SU-DHL-6 (cell line): Measurements from ENCODE around the gene LSP1.

ENCODE experiments used
- H2AFZ ChIP-seq: fragments of 200-600 bp; sonication (generic); 2 replicates; pipeline ENCODE4 v1.6.1; 2014; ENCODE audit warnings: low read depth, mild to moderate bottlenecking, moderate library complexity, mixed read lengths, antibody characterized with exemption, low read length; ENCODE audit not compliant: severe bottlenecking
- H3F3A ChIP-seq: fragments of 200-600 bp; shearing (Covaris generic); 2 replicates; pipeline ENCODE4 v1.6.0; 2016; ENCODE audit warnings: antibody characterized with exemption, mild to moderate bottlenecking; ENCODE audit not compliant: insufficient read depth
- H3K27ac ChIP-seq: fragments of 200-600 bp; sonication (generic); 2 replicates; pipeline ENCODE4 v1.5.1; 2016; ENCODE audit warnings: low read depth, mild to moderate bottlenecking, low read length, moderate library complexity, mixed read lengths
- H3K27me3 ChIP-seq: fragments of 200-600 bp; sonication (generic), shearing (Covaris generic); 2 replicates; pipeline ENCODE4 v1.6.0; 2014; ENCODE audit warnings: mild to moderate bottlenecking, low read length
- H3K36me3 ChIP-seq: fragments of 200-600 bp; sonication (generic); 2 replicates; pipeline ENCODE4 v1.6.1; 2014; ENCODE audit warnings: mild to moderate bottlenecking, low read length, mixed read lengths
- H3K4me2 ChIP-seq: fragments of 300-600, 200-600 bp; shearing (Covaris generic), sonication (generic); 2 replicates; pipeline ENCODE4 v1.6.0; 2014; ENCODE audit warnings: low read length, low read depth, mild to moderate bottlenecking; ENCODE audit not compliant: poor library complexity, severe bottlenecking
- H3K4me3 ChIP-seq: fragments of 200-600 bp; sonication (generic); 2 replicates; pipeline ENCODE4 v1.5.1; 2014; ENCODE audit warnings: antibody characterized with exemption, low read length, mild to moderate bottlenecking, mixed read lengths; ENCODE audit not compliant: insufficient read depth, poor library complexity, severe bottlenecking
- H3K79me2 ChIP-seq: fragments of 200-600 bp; sonication (generic); 2 replicates; pipeline ENCODE4 v1.6.1; 2014; ENCODE audit warnings: mild to moderate bottlenecking, low read length, moderate library complexity; ENCODE audit not compliant: insufficient read depth
- H3K9ac ChIP-seq: fragments of 200-600 bp; sonication (generic); 2 replicates; pipeline ENCODE4 v1.7.0; 2014; ENCODE audit warnings: mild to moderate bottlenecking, low read length
- H3K9me2 ChIP-seq: fragments of 200-600 bp; sonication (generic); replicated peaks from 2 replicates; pipeline ENCODE4 v1.6.1; 2014; ENCODE audit warnings: low read length; ENCODE audit not compliant: insufficient read depth
- H3K9me3 ChIP-seq: fragments of 200-600 bp; sonication (generic); 2 replicates; pipeline ENCODE4 v1.6.1; 2014; ENCODE audit warnings: low read length, mixed read lengths; ENCODE audit not compliant: insufficient read depth
- H4K20me1 ChIP-seq: fragments of 200-600 bp; sonication (generic); 2 replicates; pipeline ENCODE4 v1.6.1; 2014; ENCODE audit warnings: low read depth, mild to moderate bottlenecking, antibody characterized with exemption, low read length, moderate library complexity, mixed read lengths
- EZH2phosphoT487 ChIP-seq: fragments of 200-600 bp; sonication (generic), shearing (Covaris generic); conservative IDR thresholded peaks from 2 replicates; pipeline ENCODE4 v1.6.1; 2018; ENCODE audit warnings: mild to moderate bottlenecking, antibody characterized with exemption, low read length, moderate library complexity, mixed read lengths
- TF ChIP-seq, protein P1 (sequence below): fragments of 200-600 bp; sonication (generic); IDR thresholded peaks from one replicate; pipeline ENCODE4 v1.5.1; 2017; ENCODE audit warnings: antibody characterized with exemption, mild to moderate bottlenecking, low read length, moderate library complexity; ENCODE audit not compliant: insufficient read depth, poor library complexity, severe bottlenecking

The LSP1 gene

DNA sequence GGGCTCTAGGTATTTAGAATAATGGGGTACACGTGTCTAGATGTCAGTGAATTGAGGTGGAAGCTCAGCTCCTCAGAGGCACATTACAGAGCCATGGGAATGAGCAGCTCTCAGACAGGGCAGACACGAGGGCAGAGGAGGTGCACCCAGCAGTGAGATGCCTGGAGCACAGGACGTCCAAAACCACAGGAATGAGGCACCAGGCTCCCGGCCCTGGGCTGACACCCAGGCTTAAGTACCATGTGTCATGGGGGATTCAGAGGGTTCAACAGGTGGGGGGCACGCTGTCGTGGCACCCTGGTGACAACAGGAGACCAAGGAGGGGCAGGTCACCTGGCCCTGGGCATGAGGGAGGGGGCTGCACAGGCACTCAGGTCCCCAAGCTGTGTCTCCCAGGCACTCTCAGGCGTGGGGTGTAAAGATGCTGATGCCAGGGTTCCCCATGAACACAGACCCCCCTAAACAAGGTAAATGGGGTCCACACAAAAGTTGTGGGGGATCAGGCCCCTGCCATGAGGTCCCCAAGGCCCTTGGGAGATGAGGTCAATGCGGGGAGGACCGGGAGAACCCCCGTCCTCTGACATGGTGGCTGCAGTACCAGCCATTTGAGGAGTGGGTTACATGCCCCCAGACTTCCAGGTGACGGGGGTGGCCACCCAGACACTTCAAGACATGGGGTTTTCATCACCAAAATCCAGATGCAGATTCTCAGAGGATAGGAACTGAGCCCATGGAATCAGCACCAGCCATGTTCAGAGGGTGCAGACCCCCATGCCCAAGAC, 23.7 kb upstream of the LSP1 start:
- no peaks in the 10 kb centered on the region for H3K36me3 ChIP-seq
- no peak overlapping the region for H3K9ac ChIP-seq
- H3F3A ChIP-seq, result no peaks in the 10 kb centered on the region
- no peaks in the 10 kb centered on the region for H3K79me2 ChIP-seq
- H3K27me3 ChIP-seq, result no peaks in the 10 kb centered on the region
- TF ChIP-seq, protein P1, sequence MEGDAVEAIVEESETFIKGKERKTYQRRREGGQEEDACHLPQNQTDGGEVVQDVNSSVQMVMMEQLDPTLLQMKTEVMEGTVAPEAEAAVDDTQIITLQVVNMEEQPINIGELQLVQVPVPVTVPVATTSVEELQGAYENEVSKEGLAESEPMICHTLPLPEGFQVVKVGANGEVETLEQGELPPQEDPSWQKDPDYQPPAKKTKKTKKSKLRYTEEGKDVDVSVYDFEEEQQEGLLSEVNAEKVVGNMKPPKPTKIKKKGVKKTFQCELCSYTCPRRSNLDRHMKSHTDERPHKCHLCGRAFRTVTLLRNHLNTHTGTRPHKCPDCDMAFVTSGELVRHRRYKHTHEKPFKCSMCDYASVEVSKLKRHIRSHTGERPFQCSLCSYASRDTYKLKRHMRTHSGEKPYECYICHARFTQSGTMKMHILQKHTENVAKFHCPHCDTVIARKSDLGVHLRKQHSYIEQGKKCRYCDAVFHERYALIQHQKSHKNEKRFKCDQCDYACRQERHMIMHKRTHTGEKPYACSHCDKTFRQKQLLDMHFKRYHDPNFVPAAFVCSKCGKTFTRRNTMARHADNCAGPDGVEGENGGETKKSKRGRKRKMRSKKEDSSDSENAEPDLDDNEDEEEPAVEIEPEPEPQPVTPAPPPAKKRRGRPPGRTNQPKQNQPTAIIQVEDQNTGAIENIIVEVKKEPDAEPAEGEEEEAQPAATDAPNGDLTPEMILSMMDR, result no peak
- TF ChIP-seq EZH2phosphoT487, result no peak
- H3K4me3 ChIP-seq, result no peak overlapping the region
- H3K9me2 ChIP-seq, result no peaks in the 10 kb centered on the region
- no peaks in the 10 kb centered on the region for H4K20me1 ChIP-seq
- H3K27ac ChIP-seq, result no peak overlapping the region
- H3K4me2 ChIP-seq, result no peak overlapping the region
- no peak overlapping the region for H2AFZ ChIP-seq
- no peaks in the 10 kb centered on the region for H3K9me3 ChIP-seq

DNA sequence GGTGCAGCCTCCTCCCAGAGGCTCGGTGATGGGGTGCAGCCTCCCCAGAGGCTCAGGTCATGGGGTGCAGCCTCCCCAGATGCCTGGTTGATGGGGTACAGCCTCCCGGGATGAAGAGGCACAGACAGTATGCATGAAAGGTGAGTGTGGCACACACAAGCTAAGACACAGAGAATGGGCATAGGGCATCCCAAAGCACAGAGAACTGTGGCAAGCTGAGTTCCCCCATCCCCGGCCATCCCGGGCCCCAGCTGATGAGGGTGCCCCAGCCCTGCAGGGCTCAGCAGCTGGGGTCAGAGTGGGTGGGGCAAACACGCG, 22.9 kb upstream of the LSP1 start:
- TF ChIP-seq, protein P1, result no peak
- no peak for TF ChIP-seq EZH2phosphoT487
- H2AFZ ChIP-seq, result no peak overlapping the region
- H3K4me3 ChIP-seq, result no peak overlapping the region
- H3K27ac ChIP-seq, result no peak overlapping the region
- H3K27me3 ChIP-seq, result no peaks in the 10 kb centered on the region
- no peaks in the 10 kb centered on the region for H3K79me2 ChIP-seq
- H4K20me1 ChIP-seq, result no peaks in the 10 kb centered on the region
- no peaks in the 10 kb centered on the region for H3K9me3 ChIP-seq
- no peak overlapping the region for H3K9ac ChIP-seq
- H3F3A ChIP-seq, result no peaks in the 10 kb centered on the region
- no peaks in the 10 kb centered on the region for H3K9me2 ChIP-seq
- no peak overlapping the region for H3K4me2 ChIP-seq
- H3K36me3 ChIP-seq, result no peaks in the 10 kb centered on the region

DNA sequence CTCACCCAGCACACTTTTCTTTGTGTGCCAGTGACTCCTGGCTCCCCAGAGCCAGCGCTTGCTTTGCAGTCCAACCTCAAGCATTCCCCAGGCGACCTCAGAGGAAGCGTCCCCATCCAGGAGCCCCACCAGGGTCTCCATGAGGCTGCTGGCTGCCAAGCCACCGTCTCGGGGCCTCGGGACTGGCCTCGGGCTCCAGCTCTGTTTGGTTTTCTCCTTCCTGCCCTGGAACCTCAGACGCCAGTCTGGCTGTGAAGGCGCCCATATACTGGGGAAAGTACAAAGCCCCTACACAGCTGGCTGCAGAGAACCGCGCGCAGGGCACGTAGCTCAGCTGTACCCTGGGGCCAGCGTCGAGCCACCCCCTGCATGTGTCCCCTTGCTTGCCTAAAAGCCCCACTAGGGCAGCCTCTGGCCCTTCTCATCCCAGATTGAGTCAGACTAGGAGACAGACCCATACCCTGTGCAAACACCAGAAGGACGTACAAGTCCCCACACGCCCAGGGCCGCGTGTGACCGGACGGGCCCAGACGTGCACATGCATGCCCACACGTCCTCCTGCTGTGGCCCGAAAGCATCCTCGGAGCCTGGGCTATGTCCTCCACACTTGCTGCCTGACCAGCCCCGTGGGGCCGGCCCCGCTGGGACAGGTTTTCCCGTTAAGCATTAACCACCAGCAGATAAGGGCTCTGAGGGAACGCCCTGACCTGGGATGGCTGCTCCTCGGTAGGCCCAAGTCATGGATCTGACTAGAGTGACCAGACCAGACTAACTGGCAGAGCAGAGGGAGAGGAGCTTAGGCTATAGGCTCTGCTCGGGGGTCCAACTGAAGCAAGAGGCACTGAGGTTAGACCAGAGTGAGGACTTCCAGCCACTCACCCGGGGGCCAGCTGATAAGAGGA, 22.3 kb upstream of the LSP1 start:
- no peak overlapping the region for H3K4me2 ChIP-seq

More for the DNA sequence above, 22.3 kb upstream of the LSP1 start:
- H4K20me1 ChIP-seq, result no peaks in the 10 kb centered on the region
- no peaks in the 10 kb centered on the region for H3K9me3 ChIP-seq
- H3F3A ChIP-seq, result no peaks in the 10 kb centered on the region
- no peaks in the 10 kb centered on the region for H3K36me3 ChIP-seq
- H2AFZ ChIP-seq, result no peak overlapping the region
- TF ChIP-seq, protein P1, result no peak
- TF ChIP-seq EZH2phosphoT487, result no peak
- H3K27me3 ChIP-seq, result no peaks in the 10 kb centered on the region
- no peak overlapping the region for H3K9ac ChIP-seq
- no peaks in the 10 kb centered on the region for H3K79me2 ChIP-seq
- H3K4me3 ChIP-seq, result no peak overlapping the region
- no peaks in the 10 kb centered on the region for H3K9me2 ChIP-seq
- H3K27ac ChIP-seq, result no peak overlapping the region
